Measurements from ENCODE around the gene DPP4. TPM values are rescaled to one million over a fixed set of nuclear protein-coding genes. Genes with fewer than 3 reads are reported as not detected.

The DPP4 gene
- total and polyA plus RNA-seq, 2 donors (not counting 3 experiments of a cell fraction or from before 2014, with no cell fraction given) = 0.84 to 6.2 TPM

DNA sequence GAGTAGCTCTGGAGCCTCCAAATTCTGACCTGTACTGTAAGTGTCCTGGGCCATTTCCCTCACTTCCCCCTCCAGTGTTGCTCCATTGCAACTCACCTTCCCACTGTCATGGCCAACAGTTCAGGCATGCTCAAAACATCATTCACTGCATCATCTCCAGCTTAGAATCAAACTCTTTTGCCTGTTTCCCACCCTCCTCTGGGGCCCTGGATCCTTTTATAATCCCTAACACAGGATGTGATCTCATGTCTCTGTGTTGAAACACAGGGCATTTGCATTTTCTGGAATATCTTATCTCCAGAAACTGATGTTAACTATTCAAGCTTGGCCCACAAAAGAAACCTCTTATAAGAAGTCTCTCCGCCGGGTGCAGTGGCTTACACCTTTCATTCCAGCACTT, 3.0 kb downstream of the DPP4 start:
- Histone ChIP-seq H3K36me3 (ENCODE audit: control insufficient read depth in 2 of 2, extremely low read depth in 1 of 2, insufficient read depth in 2 of 2, low read length in 2 of 2) (no peaks in the 10 kb centered on the region), H3K9me1 (replicated peaks; ENCODE audit: control insufficient read depth, extremely low read depth, insufficient read depth, low read length) (no peaks in the 10 kb centered on the region), H3K9me3 (replicated peaks; ENCODE audit: control insufficient read depth, insufficient read depth, low read length) (no peaks in the 10 kb centered on the region), H3K27ac (ENCODE audit: insufficient read depth, low read depth, low read length) (no peak overlapping the region), H3K4me3 (replicated peaks in 1 of 3; ENCODE audit: insufficient read depth in 1 of 3, low read depth in 1 of 3, low read length in 3 of 3) (no peak overlapping the region), H4K20me1 (replicated peaks; ENCODE audit: control insufficient read depth, extremely low read depth, insufficient read depth, low read length) (no peaks in the 10 kb centered on the region), H3K4me2 (ENCODE audit: insufficient read depth, low read length) (no peak overlapping the region), H3K4me1 (ENCODE audit: control insufficient read depth, extremely low read depth, insufficient read depth, low read length) (peaks cover 26% of the 10 kb centered on the region), H3K79me2 (ENCODE audit: control insufficient read depth, insufficient read depth, low read length) (no peaks in the 10 kb centered on the region), H3K27me3 (ENCODE audit: control insufficient read depth in 2 of 2, insufficient read depth in 2 of 2, low read length in 2 of 2) (no peaks in the 10 kb centered on the region), H3K9ac (replicated peaks; ENCODE audit: extremely low read depth, insufficient read depth, low read length) (no peak overlapping the region), H2AFZ (ENCODE audit: low read depth, low read length) (peak overlapping the region; percentile 67)
- ChIA-PET POLR2A (no interaction called here), CTCF (interaction anchor here (1.0 kb wide), 1 partner anchor 63 kb away, joined by 3 read pairs; no protein-coding TSS in a partner anchor)
- TF ChIP-seq GATA2 (IDR thresholded peaks at IDR 0.05; ENCODE audit: insufficient read depth, insufficient read length, low read depth, low read length) (no peak), EZH2 (IDR thresholded peaks at IDR 0.05; ENCODE audit: borderline replicate concordance, low read depth, low read length, severe bottlenecking) (no peak), POLR2A (IDR thresholded peaks at IDR 0.05; ENCODE audit: low read depth, low read length) (no peak), POLR2AphosphoS5 (IDR thresholded peaks at IDR 0.05; ENCODE audit: insufficient read depth, low read depth, low read length) (no peak), MYC (IDR thresholded peaks at IDR 0.05; ENCODE audit: low read depth, low read length) (no peak), JUN (IDR thresholded peaks at IDR 0.05; ENCODE audit: borderline replicate concordance, insufficient read depth, insufficient read length, low read depth) (no peak), FOS (IDR thresholded peaks at IDR 0.05; ENCODE audit: borderline replicate concordance, insufficient read depth, low read length) (no peak)
- TF ChIP-seq, protein P1, sequence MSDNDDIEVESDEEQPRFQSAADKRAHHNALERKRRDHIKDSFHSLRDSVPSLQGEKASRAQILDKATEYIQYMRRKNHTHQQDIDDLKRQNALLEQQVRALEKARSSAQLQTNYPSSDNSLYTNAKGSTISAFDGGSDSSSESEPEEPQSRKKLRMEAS (IDR thresholded peaks at IDR 0.05; ENCODE audit: insufficient read depth, insufficient read length) = no peak
- TF ChIP-seq, protein P2, sequence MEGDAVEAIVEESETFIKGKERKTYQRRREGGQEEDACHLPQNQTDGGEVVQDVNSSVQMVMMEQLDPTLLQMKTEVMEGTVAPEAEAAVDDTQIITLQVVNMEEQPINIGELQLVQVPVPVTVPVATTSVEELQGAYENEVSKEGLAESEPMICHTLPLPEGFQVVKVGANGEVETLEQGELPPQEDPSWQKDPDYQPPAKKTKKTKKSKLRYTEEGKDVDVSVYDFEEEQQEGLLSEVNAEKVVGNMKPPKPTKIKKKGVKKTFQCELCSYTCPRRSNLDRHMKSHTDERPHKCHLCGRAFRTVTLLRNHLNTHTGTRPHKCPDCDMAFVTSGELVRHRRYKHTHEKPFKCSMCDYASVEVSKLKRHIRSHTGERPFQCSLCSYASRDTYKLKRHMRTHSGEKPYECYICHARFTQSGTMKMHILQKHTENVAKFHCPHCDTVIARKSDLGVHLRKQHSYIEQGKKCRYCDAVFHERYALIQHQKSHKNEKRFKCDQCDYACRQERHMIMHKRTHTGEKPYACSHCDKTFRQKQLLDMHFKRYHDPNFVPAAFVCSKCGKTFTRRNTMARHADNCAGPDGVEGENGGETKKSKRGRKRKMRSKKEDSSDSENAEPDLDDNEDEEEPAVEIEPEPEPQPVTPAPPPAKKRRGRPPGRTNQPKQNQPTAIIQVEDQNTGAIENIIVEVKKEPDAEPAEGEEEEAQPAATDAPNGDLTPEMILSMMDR (IDR thresholded peaks at IDR 0.05; ENCODE audit: extremely low read depth in 1 of 2, insufficient read depth in 1 of 2, low read depth in 1 of 2, low read length in 2 of 2) = no peak
- dilution Hi-C loops (cut with MboI; ENCODE audit: extremely low pct_ligation_motif_present, low sequenced_read_pairs) (no loop called here), intact Hi-C loops (cut with micrococcal nuclease) (loop anchor here (2.0 kb wide), 1 partner anchor 34 kb away; no protein-coding TSS in a partner anchor)
- no TSS peak for BruUV-seq (replicated peaks)
- DNase-seq (ENCODE audit: low read depth, low spot score) = peak; percentile 14
- FAIRE-seq = no peak
